Left renal cortex interstitium (tissue), 4 donors: ENCODE results near the gene SCRT2. TPM values are rescaled to one million over a fixed set of nuclear protein-coding genes. Genes with fewer than 3 reads are reported as not detected.
"Not testable (repeated sequence)": the region's sequence is repeated elsewhere in the genome, so short reads cannot be mapped to it uniquely, and the experiment has no call there.

Experiments used
- DNase-seq, 4 donors: peaks; one replicate each; pipeline ENCODE4 v3.0.0-alpha.2; 2013; ENCODE audit warnings: low read depth in 4 of 4, low spot score in 2 of 4, missing footprints in 1 of 4
- polyA plus RNA-seq, 4 donors: library from polyadenylated mRNA; unstranded; fragments of 120-200 nt; gene quantifications; one replicate each; pipeline ENCODE4 v1.2.1, GENCODE V29; 2013; ENCODE audit not compliant: insufficient read length in 4 of 4

Gene SCRT2
- polyA plus RNA-seq, 4 donors, result 0.07 to 0.17 (median 0.08) TPM; not detected in 1

- no peak for DNase-seq
Measured at GRCh38 chr20:703006-703405, 27.4 kb upstream of the SCRT2 start.

GRCh38 chr20:701401-702129, 26.0 kb upstream of the SCRT2 start:
- DNase-seq, result no peak

GRCh38 chr20:699811-700338, 24.3 kb upstream of the SCRT2 start:
- DNase-seq, result no peak

- no peak for DNase-seq
Measured at GRCh38 chr20:699342-699741, 23.7 kb upstream of the SCRT2 start.

- DNase-seq, result no peak
Measured at GRCh38 chr20:698276-698675, 22.7 kb upstream of the SCRT2 start.

DNA sequence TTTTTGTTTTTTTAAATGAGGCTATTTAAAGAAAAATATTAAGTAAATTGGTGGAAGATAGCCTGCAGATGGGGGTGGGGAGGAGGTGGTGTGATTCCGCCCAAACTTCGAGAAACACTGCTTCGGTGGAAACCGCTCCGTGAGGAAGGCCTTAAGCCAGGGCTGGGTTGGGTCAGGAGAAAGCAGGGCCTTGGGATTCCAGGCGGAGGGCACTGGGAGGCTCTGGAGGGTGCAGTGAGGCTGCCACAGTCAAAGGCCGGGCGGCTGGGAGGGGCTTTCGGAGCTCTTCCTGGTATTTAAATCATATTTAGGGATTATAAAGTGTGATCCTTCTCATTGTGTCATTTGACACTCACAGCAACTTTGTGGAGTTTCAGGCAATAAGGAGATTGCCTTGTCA, 22.2 kb upstream of the SCRT2 start:
- DNase-seq, result no peak

- no peak for DNase-seq
Measured at GRCh38 chr20:695165-695866, 19.7 kb upstream of the SCRT2 start.

GRCh38 chr20:694496-694895, 18.9 kb upstream of the SCRT2 start:
- no peak for DNase-seq

DNA sequence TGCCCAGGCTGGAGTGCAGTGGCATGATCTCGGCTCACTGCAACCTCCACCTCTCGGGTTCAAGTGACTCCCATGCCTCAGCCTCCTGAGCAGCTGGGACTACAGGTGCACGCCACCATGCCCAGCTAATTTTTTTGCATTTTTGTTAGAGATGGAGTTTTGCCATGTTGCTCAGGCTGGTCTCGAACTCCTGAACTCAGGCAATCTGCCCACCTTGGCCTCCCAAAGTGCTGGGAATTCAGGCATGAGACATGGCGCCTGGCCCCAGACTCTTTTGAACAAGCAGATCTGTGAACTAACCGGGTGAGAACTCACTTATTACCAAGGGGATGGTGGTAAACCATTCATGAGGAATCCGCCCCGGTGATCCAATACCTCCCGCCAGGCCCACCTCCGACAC, 18.2 kb upstream of the SCRT2 start:
- DNase-seq, result not testable (repeated sequence)

GRCh38 chr20:692044-692443, 16.4 kb upstream of the SCRT2 start:
- DNase-seq, result no peak

GRCh38 chr20:689947-690346, 14.3 kb upstream of the SCRT2 start:
- no peak for DNase-seq

- no peak for DNase-seq
Measured at GRCh38 chr20:689348-689747, 13.7 kb upstream of the SCRT2 start.

DNA sequence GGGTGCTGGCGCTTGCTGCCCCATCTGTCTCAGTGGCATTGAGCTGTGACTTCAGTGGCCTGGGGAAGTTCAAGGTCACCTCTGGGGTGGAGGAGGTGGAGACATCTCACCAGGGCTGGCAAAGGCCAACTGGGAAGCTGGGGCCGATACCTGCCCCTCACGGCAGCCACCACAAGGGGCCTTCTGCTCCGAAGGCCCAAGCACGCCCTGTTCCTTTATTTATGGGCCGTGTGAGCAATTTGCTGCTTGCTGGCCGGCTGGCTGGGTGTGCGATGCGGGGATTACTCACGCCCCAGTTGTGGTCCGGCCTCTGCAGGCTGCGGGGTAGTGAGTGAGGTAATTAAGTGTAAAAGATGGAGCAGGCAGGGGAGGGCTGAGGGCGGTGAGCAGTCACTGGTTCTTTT, 13.2 kb upstream of the SCRT2 start:
- no peak for DNase-seq

- DNase-seq, result no peak
Measured at GRCh38 chr20:687468-688203, 12.0 kb upstream of the SCRT2 start.

DNA sequence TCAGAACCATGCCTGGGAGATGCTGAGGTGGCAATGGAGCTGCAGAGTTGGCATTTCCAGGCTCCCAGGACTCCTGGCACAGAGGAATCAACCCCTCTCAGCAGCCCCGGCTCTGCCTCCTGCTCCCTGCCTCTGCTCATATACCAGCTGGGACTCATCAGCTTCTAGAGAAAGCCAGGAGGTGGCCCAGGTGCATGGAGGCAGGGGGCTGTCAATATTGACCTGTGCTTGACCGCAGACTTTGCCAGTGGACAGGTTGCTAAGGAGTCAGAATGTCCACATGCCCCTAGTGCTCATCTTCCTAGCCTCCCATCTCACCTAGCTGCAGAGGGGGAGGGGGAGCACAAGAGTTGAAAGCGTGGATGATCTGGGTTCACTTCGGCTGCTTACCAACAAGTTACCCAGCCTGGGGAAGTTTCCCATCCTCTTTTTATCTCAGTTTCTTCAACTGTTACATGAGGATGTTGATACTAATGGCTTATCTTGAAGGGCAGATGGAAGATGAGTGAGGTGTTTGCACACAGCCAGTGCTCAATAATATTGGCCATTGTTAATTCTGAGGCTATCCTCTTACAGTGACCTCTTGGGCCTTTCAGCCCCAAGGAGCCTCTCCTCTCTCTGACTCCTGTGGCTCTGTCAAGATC, 9.2 kb upstream of the SCRT2 start:
- no peak for DNase-seq

DNA sequence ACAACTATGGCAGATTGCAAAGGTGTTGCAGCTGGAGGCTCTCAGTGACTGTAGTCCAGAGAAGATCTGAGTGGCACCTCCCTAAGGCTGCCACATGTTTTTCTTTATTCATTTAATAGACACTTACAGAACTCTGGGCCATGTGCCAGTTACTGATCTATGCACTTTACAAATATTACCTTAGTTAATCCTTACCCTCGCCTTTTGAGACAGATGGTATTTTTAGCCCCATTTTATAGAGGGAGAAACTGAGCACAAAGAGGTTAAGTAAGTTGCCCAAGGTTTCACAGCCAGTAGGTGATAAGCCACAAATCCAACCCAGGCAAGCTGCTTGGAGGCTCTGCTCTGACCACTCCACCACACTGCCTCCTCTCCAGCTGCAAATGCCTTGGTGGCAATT, 6.5 kb upstream of the SCRT2 start:
- no peak for DNase-seq

GRCh38 chr20:680638-681187, 5.1 kb upstream of the SCRT2 start:
- DNase-seq, result no peak

- DNase-seq, result no peak
Measured at GRCh38 chr20:677957-678356, 2.4 kb upstream of the SCRT2 start.

- no peak for DNase-seq
Measured at GRCh38 chr20:676967-677366, 1.4 kb upstream of the SCRT2 start.

GRCh38 chr20:676315-676937, 824 bp upstream of the SCRT2 start:
- DNase-seq, result no peak
